CD4-positive, alpha-beta T cell treated with Interleukin-15 for 1 hour (primary cell): ENCODE data around the gene C5orf58.

Source experiments
- DNase-seq: peaks from one replicate; pipeline ENCODE4 v3.0.0-alpha.2; 2020

C5orf58 gene

GRCh38 chr5:170286386-170286925 is 53.7 kb downstream of the C5orf58 start:
- no peak for DNase-seq

- DNase-seq = no peak
Measured at GRCh38 chr5:170287532-170287931, 54.7 kb downstream of the C5orf58 start.

- no peak for DNase-seq
Measured at GRCh38 chr5:170288151-170288550, 55.4 kb downstream of the C5orf58 start.

- DNase-seq = no peak
Measured at GRCh38 chr5:170288551-170288950, 55.8 kb downstream of the C5orf58 start.

- DNase-seq = no peak
Measured at GRCh38 chr5:170289121-170289520, 56.3 kb downstream of the C5orf58 start.

GRCh38 chr5:170289764-170290163 is 57.0 kb downstream of the C5orf58 start:
- DNase-seq = no peak

- DNase-seq = no peak
Measured at GRCh38 chr5:170290498-170290897, 57.7 kb downstream of the C5orf58 start.

- DNase-seq = no peak
Measured at GRCh38 chr5:170292179-170293104, 59.7 kb downstream of the C5orf58 start.

GRCh38 chr5:170293273-170293672 is 60.5 kb downstream of the C5orf58 start:
- DNase-seq = peak; percentile 87

GRCh38 chr5:170294057-170294456 is 61.3 kb downstream of the C5orf58 start:
- DNase-seq = no peak

- no peak for DNase-seq
Measured at GRCh38 chr5:170294556-170294955, 61.8 kb downstream of the C5orf58 start.
